Prostate gland (tissue), 2 donors: ENCODE results near the gene PNPLA7.

Experiments used
- POLR2A ChIP-seq: fragments of 450-650 bp; IDR thresholded peaks from one replicate; pipeline ENCODE4 v1.6.1; 2016; ENCODE audit warnings: antibody characterized with exemption, mild to moderate bottlenecking
- TF ChIP-seq, protein P1 (sequence below), 4 experiments: fragments of 200-600 bp in 2 of 4; fragments of 450-650 bp in 2 of 4; sonication (generic) in 2 of 4; IDR thresholded peaks; 1 replicate in 3 of 4; 2 replicates in 1 of 4; pipeline ENCODE4 v1.5.1; 2016 to 2019; ENCODE audit warnings: antibody characterized with exemption in 4 of 4, mild to moderate bottlenecking in 2 of 4, moderate library complexity in 2 of 4

DNA sequence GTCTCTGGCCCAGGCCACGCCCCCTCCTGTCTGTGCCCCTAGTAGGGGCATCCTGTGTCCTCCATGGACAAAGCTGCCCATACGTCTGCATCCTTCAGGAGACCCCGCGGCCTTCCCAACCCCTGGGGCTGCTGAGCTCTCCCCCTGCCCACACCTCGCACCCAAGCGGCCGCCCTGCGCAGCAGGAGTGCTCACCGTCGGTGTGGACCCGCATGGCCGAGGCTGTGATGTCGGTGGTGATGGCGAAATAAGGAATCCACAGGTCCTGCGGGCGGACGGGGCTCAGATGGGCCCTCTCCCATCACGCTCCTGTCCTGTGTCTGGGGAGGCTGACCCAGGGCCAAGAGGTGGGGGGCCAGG, 86.3 kb downstream of the PNPLA7 start:
- no peak for TF ChIP-seq POLR2A
- TF ChIP-seq, protein P1, sequence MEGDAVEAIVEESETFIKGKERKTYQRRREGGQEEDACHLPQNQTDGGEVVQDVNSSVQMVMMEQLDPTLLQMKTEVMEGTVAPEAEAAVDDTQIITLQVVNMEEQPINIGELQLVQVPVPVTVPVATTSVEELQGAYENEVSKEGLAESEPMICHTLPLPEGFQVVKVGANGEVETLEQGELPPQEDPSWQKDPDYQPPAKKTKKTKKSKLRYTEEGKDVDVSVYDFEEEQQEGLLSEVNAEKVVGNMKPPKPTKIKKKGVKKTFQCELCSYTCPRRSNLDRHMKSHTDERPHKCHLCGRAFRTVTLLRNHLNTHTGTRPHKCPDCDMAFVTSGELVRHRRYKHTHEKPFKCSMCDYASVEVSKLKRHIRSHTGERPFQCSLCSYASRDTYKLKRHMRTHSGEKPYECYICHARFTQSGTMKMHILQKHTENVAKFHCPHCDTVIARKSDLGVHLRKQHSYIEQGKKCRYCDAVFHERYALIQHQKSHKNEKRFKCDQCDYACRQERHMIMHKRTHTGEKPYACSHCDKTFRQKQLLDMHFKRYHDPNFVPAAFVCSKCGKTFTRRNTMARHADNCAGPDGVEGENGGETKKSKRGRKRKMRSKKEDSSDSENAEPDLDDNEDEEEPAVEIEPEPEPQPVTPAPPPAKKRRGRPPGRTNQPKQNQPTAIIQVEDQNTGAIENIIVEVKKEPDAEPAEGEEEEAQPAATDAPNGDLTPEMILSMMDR (IDR thresholded peaks at IDR 0.05) = no peak
